Fibroblast of villous mesenchyme (primary cell): Measurements from ENCODE around the gene WWTR1. TPM values are rescaled to one million over a fixed set of nuclear protein-coding genes. Genes with fewer than 3 reads are reported as not detected.

Source experiments
- DNase-seq: peaks from one replicate; pipeline ENCODE4 v3.0.0-alpha.2; 2010; ENCODE audit warnings: low read depth
- H3K4me3 ChIP-seq: 2 replicates; pipeline ENCODE4 v1.5.1; 2011; ENCODE audit warnings: low read depth, mild to moderate bottlenecking, low read length
- total RNA-seq: library from RNA; depleted of rRNA; stranded (reverse); fragments of >200 nt; gene quantifications from 2 replicates; pipeline ENCODE4 v1.2.3, GENCODE V29; 2012
- TF ChIP-seq, protein P1 (sequence below): IDR thresholded peaks from 2 replicates; pipeline ENCODE4 v1.5.1; 2012; ENCODE audit warnings: low read depth, mild to moderate bottlenecking, low read length; ENCODE audit not compliant: insufficient read depth

The WWTR1 gene
- total RNA-seq, 1 donor, result 37.6 TPM

DNA sequence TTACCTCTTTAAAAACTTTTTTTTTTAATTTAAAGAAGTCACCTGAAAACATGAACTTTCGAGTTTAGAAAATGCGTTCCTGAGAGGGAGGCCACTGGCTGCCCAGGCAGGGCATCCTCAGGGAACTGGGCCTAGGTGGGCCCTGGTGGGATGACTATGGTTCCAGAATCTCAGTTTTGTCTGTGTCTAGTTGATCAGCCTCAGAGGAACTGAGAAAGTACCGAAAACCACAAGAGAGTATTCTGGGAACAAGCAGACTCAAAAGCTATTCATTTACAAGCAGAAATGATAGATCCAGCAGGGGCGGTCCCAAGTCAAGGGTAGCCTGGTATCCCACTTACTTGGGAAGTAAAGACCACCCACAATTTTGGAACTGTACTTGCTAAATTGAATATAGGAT lies 10.5 kb downstream of the WWTR1 start:
- DNase-seq, result no peak

DNA sequence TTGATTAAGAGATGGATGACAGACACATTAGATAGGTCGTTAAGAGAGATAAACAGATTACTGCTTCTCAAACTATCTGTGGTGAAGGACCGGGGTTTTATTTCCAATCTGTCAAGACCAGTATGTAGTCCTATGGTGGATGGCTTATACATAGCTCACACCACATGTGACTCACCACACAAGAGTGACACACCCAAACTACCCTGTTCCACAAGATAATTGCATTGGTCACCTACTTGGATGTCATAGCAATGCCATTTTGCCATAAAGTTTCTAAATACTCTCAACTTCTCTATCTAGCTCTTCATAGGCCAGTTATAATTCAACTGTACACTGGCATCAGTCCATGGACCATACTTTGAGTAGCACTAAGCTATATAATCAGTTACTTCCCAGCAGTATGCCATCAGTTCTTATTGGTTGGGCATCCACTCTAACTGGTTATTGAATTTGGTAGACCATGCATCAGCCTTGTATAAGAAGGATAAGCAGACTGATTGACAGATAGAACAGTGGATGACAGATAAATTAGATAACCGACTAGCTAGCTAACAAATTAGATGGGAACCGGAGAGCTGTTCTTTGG lies 11.6 kb downstream of the WWTR1 start:
- TF ChIP-seq, protein P1, sequence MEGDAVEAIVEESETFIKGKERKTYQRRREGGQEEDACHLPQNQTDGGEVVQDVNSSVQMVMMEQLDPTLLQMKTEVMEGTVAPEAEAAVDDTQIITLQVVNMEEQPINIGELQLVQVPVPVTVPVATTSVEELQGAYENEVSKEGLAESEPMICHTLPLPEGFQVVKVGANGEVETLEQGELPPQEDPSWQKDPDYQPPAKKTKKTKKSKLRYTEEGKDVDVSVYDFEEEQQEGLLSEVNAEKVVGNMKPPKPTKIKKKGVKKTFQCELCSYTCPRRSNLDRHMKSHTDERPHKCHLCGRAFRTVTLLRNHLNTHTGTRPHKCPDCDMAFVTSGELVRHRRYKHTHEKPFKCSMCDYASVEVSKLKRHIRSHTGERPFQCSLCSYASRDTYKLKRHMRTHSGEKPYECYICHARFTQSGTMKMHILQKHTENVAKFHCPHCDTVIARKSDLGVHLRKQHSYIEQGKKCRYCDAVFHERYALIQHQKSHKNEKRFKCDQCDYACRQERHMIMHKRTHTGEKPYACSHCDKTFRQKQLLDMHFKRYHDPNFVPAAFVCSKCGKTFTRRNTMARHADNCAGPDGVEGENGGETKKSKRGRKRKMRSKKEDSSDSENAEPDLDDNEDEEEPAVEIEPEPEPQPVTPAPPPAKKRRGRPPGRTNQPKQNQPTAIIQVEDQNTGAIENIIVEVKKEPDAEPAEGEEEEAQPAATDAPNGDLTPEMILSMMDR, result no peak
- peak; percentile 29 for DNase-seq
- no peak overlapping the region for H3K4me3 ChIP-seq

More for the DNA sequence above, 10.5 kb downstream of the WWTR1 start:
- TF ChIP-seq, protein P1, result no peak
- H3K4me3 ChIP-seq, result no peak overlapping the region

DNA sequence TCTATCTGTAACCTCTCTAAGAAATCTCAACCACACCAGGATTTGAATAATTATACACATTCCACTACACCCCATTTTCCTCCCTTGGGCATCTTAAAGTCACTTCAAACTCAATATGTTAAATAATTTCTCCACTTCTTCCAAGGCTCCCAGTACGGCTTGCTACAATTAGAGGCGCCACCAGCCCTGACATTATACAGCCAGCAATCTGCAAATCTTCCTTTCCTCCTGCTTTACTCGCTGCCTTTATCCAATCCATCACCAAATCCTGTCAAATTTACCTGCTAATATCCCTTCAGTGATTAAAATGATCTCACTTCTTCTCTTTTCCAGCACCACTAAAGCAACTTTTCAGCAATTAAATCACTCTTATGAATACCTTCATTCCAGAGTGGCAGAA lies 13.9 kb downstream of the WWTR1 start:
- no peak overlapping the region for H3K4me3 ChIP-seq
- DNase-seq, result no peak
- TF ChIP-seq, protein P1, result no peak

DNA sequence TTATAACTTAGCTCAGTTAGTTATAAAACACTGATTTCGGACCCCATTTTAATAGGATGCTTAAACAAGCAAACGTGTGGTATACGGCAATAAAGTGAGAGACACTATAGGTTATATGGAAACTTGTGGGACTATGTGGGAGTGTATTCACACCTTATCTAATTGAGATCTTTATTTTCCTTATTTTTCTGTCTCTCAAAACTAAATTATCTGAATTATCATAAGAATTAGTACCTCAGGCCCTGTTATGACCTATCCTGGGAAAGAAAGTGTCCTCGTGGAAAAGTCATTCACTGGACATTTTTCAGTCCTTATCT lies 14.4 kb downstream of the WWTR1 start:
- TF ChIP-seq, protein P1, result no peak
- H3K4me3 ChIP-seq, result no peak overlapping the region
- DNase-seq, result no peak

DNA sequence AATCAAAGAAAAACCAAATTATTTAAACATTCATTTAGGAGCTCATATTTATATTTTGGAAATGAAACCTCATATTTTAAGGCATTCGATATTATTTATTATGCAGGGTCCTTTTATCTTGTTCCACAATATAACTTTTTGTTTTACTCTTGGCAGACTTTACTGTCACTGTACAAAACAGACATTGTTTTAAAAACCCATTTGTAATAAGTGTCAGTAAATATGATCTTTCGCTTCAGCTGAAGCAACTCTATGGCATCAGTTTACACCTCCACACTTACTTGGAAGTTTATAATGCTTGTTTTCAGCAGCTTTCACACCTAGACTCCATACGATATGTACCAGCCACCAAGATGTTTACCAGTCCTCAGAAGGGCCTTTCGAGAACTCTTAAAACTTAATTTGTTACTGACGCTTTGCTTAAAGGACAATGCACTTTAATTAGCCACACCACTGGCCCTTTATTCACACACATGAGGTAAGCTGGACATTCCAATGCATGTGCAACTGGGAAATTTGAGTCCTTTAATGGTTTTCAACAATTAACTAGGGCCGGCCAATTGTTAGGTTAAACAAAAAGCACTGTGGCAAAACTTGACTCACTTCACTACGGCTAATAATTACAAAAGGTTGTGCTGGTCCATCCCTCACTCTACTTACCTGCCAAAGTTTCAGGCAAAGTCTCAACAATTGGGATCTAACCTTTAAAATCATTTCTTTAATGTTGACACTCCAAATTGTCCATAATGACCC lies 16.7 kb downstream of the WWTR1 start:
- no peak for DNase-seq
- TF ChIP-seq, protein P1, result no peak
- no peak overlapping the region for H3K4me3 ChIP-seq

DNA sequence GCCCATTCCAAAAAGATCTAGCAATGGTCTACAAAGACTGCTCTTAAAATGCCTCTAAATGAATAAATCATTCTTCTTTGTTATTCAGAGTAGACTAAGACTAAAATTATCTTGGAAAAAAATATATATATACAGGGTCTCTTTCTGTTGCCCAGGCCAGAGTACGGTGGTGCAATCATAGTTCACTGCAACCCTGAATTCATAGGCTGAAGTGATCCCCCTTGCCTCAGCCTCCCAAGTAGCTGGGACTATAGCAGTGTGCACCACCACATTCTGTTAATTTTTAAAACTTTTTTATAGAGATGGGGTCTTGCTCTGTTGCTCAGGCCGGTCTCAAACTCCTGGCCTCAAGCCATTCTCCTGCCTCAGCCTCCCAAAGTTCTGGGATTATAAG lies 18.7 kb downstream of the WWTR1 start:
- DNase-seq, result no peak
- TF ChIP-seq, protein P1, result no peak
- H3K4me3 ChIP-seq, result peak overlapping the region; percentile 43
